HepG2 (cell line): ENCODE results near the gene USH2A. TPM values are rescaled to one million over a fixed set of nuclear protein-coding genes. Genes with fewer than 3 reads are reported as not detected.

Experiments used
- ATAC-seq: fragments of 200-7000 bp; cut with Tn5 transposase; 3 replicates; pipeline ENCODE4 v1.9.1; 2020; ENCODE audit warnings: mild to moderate bottlenecking, moderate library complexity
- BruUV-seq: library from RNA; stranded (reverse); fragments of 400-500 nt; replicated peaks from 2 replicates; lab custom pipeline; 2021; lab: Mats Ljungman, UMichigan
- CTCF ChIA-PET: fragments of 300-600 bp; formaldehyde crosslinking; extraction: SDS; loops from one replicate; lab custom pipeline; 2021; ENCODE audit warnings: low total read pairs, inconsistent platforms, low intra/inter-chr PET ratio; lab: Yijun Ruan, JAX
- POLR2A ChIA-PET: fragments of 350-600 bp; sonication (Branson Sonifier 250); formaldehyde crosslinking; loops from one replicate; lab custom pipeline; 2020; ENCODE audit warnings: antibody characterized with exemption, inconsistent platforms; lab: Yijun Ruan, JAX
- DNase-seq: peaks from one replicate; pipeline ENCODE4 v3.0.0-alpha.2; 2015; ENCODE audit warnings: low spot score
- FAIRE-seq: peaks from 3 replicates; lab custom pipeline; 2011; peaks lifted over from hg19 to GRCh38; lab: Jason Lieb, UNC
- H2AFZ ChIP-seq: one replicate; pipeline ENCODE4 v1.6.1; 2011; ENCODE audit warnings: low read length, inconsistent platforms
- H3K27ac ChIP-seq: fragments of 300-600 bp; 3 replicates; pipeline ENCODE4 v1.8.0; 2011; ENCODE audit warnings: mixed run types, mild to moderate bottlenecking, mixed read lengths, low read length, inconsistent platforms; ENCODE audit not compliant: insufficient read depth; ENCODE audit errors: extremely low read length
- H3K27me3 ChIP-seq, 2 experiments: fragments of 200-600 bp in 1 of 2; 2 replicates in 1 of 2; 3 replicates in 1 of 2; pipeline versions ENCODE4 v1.6.0 to v1.8.0; 2011; ENCODE audit warnings: low read length in 2 of 2, mild to moderate bottlenecking in 2 of 2, moderate library complexity in 2 of 2, inconsistent platforms in 1 of 2; ENCODE audit not compliant: insufficient read depth in 2 of 2, control insufficient read depth in 1 of 2
- H3K36me3 ChIP-seq, 2 experiments: fragments of 200-600 bp in 1 of 2; replicated peaks in 1 of 2; 2 replicates in 1 of 2; 3 replicates in 1 of 2; pipeline versions ENCODE4 v1.5.1 to v1.8.0; 2011; ENCODE audit warnings: low read length in 2 of 2, inconsistent platforms in 1 of 2; ENCODE audit not compliant: insufficient read depth in 2 of 2, control insufficient read depth in 1 of 2
- H3K4me1 ChIP-seq: 2 replicates; pipeline ENCODE4 v1.5.1; 2012; ENCODE audit warnings: low read length, inconsistent platforms; ENCODE audit not compliant: insufficient read depth
- H3K4me2 ChIP-seq: 2 replicates; pipeline ENCODE4 v1.6.0; 2011; ENCODE audit warnings: low read depth, low read length, inconsistent platforms
- H3K4me3 ChIP-seq, 3 experiments: fragments of 200-600 bp in 1 of 3; sonication (generic), shearing (Covaris generic) in 1 of 3; replicated peaks in 1 of 3; 2 replicates each; pipeline ENCODE4 v1.5.1; 2011 to 2016; ENCODE audit warnings: low read length in 3 of 3, inconsistent platforms in 2 of 3, low read depth in 2 of 3, mild to moderate bottlenecking in 2 of 3, control low read depth in 1 of 3, mixed read lengths in 1 of 3; ENCODE audit not compliant: insufficient read depth in 1 of 3
- H3K79me2 ChIP-seq: one replicate; pipeline ENCODE4 v1.6.1; 2011; ENCODE audit warnings: low read length, inconsistent platforms; ENCODE audit not compliant: insufficient read depth
- H3K9ac ChIP-seq: 2 replicates; pipeline ENCODE4 v1.6.0; 2011; ENCODE audit warnings: mild to moderate bottlenecking, low read depth, low read length, inconsistent platforms; ENCODE audit not compliant: insufficient read depth
- H3K9me3 ChIP-seq: 2 replicates; pipeline ENCODE4 v1.5.1; 2012; ENCODE audit warnings: mild to moderate bottlenecking, low read length
- H4K20me1 ChIP-seq: 2 replicates; pipeline ENCODE4 v1.6.0; 2011; ENCODE audit warnings: inconsistent platforms, mild to moderate bottlenecking, low read length, moderate library complexity; ENCODE audit not compliant: insufficient read depth
- BORCS8-MEF2B ChIP-seq: sonication (generic); formaldehyde crosslinking; IDR thresholded peaks from 2 replicates; pipeline ENCODE4 v1.8.0; 2022; ENCODE audit warnings: mild to moderate bottlenecking, missing genetic modification reagents
- DPF2 ChIP-seq: sonication (generic); formaldehyde crosslinking; IDR thresholded peaks from 2 replicates; pipeline ENCODE4 v1.4.0; 2020; ENCODE audit warnings: mild to moderate bottlenecking, low read depth, missing genetic modification reagents, borderline replicate concordance
- EHMT2 ChIP-seq: fragments of 200-600 bp; sonication (generic); IDR thresholded peaks from 2 replicates; pipeline ENCODE4 v1.7.0; 2017; ENCODE audit warnings: antibody characterized with exemption, low read depth, low read length, borderline replicate concordance
- KLF6 ChIP-seq: IDR thresholded peaks from 2 replicates; pipeline ENCODE4 v1.8.0; 2016; ENCODE audit warnings: missing biosample characterization, missing genetic modification reagents
- NCOR1 ChIP-seq: fragments of 200-600 bp; sonication (generic); IDR thresholded peaks from 2 replicates; pipeline ENCODE4 v1.7.0; 2017; ENCODE audit warnings: antibody characterized with exemption, low read length, borderline replicate concordance
- NFIB ChIP-seq: sonication (generic); formaldehyde crosslinking; IDR thresholded peaks from 2 replicates; pipeline ENCODE4 v1.9.0; 2021; ENCODE audit warnings: missing genetic modification reagents, mild to moderate bottlenecking, borderline replicate concordance
- SUZ12 ChIP-seq: fragments of 150-350 bp; IDR thresholded peaks from 2 replicates; pipeline ENCODE4 v1.6.1; 2014; ENCODE audit warnings: low read depth, low read length
- ZBTB10 ChIP-seq: sonication (generic); formaldehyde crosslinking; IDR thresholded peaks from 2 replicates; pipeline ENCODE4 v1.4.0; 2020; ENCODE audit warnings: missing genetic modification reagents, borderline replicate concordance
- ZBTB38 ChIP-seq: sonication (generic); formaldehyde crosslinking; IDR thresholded peaks from 2 replicates; pipeline ENCODE4 v1.5.1; 2020; ENCODE audit warnings: mild to moderate bottlenecking, missing genetic modification reagents
- ZNF124 ChIP-seq: sonication (generic); formaldehyde crosslinking; IDR thresholded peaks from 2 replicates; pipeline ENCODE4 v1.4.0; 2020; ENCODE audit warnings: missing genetic modification reagents
- ZNF674 ChIP-seq: sonication (generic); formaldehyde crosslinking; IDR thresholded peaks from 2 replicates; pipeline ENCODE4 v1.5.0; 2020; ENCODE audit warnings: low read depth, mild to moderate bottlenecking, missing genetic modification reagents
- ZNF777 ChIP-seq: sonication (generic); formaldehyde crosslinking; IDR thresholded peaks from 2 replicates; pipeline ENCODE4 v1.4.0; 2020; ENCODE audit warnings: missing genetic modification reagents
- ZSCAN5A ChIP-seq: sonication (generic); formaldehyde crosslinking; IDR thresholded peaks from 2 replicates; pipeline ENCODE4 v1.8.0; 2022; ENCODE audit warnings: mild to moderate bottlenecking, missing genetic modification reagents, borderline replicate concordance
- WGBS: methylation state at CpG from one replicate; pipeline ENCODE4 v1.1.6; 2017; ENCODE audit warnings: low lambda C conversion rate; 5-methylcytosine and 5-hydroxymethylcytosine counted together
- in situ Hi-C: cut with HindIII; loops from 2 replicates; pipeline ENCODE4 v1.10.0; 2017; ENCODE audit warnings: low pct_unique_long_range_greater_than_20kb; ENCODE audit not compliant: extremely low pct_ligation_motif_present
- intact Hi-C: fragments of 100-400 bp; cut with micrococcal nuclease; formaldehyde crosslinking; loops from one replicate; pipeline ENCODE4 v1.10.0; 2022; ENCODE audit not compliant: unreplicated experiment
- polyA plus RNA-seq, 8 experiments: library from polyadenylated mRNA; depleted of rRNA in 3 of 8; stranded (reverse) in 7 of 8; unstranded in 1 of 8; fragments of >200 nt; fragmentation: Illumina TruSeq in 4 of 8; extraction: Trizol in 4 of 8; gene quantifications; 2 replicates each; pipeline versions ENCODE4 v1.2.1 to v1.2.3, GENCODE V29; 2011 to 2016; ENCODE audit warnings: low read depth in 4 of 8, missing spikeins in 1 of 8, mixed read lengths in 1 of 8; ENCODE audit not compliant: insufficient read depth in 1 of 8
- total RNA-seq, 5 experiments: library from RNA; depleted of rRNA; stranded (reverse); fragments of >200 nt; fragmentation: Illumina TruSeq; extraction: Trizol; gene quantifications; 2 replicates each; pipeline ENCODE4 v1.2.3, GENCODE V29; 2016; ENCODE audit warnings: low read depth in 1 of 5
- TF ChIP-seq, protein P1 (sequence below): IDR thresholded peaks from 2 replicates; pipeline ENCODE4 v1.6.1; 2016; ENCODE audit warnings: low read depth, borderline replicate concordance
- TF ChIP-seq, protein P2 (sequence below): IDR thresholded peaks from 2 replicates; pipeline ENCODE4 v1.6.1; 2016; ENCODE audit warnings: missing compliant biosample characterization, missing genetic modification reagents, borderline replicate concordance
- TF ChIP-seq, protein P3 (sequence below): sonication (generic); formaldehyde crosslinking; IDR thresholded peaks from 2 replicates; pipeline ENCODE4 v1.4.0; 2020; ENCODE audit warnings: missing genetic modification reagents, borderline replicate concordance

The USH2A gene
- total and polyA plus RNA-seq, 2 of the 13 experiments (the other 11 are each of a cell fraction or from before 2014, with no cell fraction given), result 0.02 TPM; not detected in 1

DNA sequence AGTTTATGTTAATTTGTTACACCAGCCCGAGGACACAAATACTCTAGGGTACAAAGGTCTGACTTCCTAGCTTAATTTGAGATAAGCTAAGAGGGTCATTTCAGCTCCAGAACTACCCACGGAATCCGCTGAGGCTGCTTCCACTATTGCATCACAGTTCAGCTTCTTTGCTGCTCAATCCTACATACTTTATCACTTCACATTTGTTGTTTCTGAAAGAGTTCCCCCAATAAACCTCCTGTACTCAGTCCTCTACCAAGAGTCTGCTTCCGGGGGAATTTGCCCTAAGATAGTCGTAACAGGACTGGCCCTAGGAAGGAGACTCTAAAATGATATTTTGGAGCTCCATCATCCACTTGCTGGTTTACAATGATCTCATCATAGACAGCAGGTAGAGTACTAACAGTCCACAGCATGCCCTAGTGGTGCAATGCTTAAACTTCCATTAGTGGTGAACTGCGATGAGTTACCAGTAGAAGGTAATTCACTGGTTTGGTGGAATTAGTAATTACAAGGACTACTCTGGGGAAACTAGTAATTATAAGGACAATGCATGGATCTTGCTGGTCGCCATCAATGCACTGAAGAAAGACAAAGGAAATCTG lies 229.3 kb downstream of the USH2A start (continued):
- no peak for TF ChIP-seq NFIB (CRISPR knock-in tag)

DNA sequence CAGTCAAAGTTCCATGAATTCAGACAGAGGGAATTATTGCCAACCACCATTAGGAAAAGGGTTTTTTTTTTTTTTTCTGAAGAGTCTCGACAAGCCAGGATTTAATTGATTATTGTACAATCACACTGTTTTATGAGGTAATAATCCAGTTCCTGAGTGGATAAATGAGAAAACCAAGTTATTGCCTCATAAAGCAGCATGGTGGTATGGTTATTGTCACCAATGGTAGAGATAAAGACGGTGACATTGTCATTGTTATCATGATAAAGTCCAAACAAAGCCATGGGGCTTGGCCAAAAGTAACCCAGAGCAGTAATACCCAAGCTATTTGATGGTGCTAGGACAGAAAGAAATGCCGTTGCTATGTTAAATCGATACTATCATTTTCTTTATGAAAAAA lies 232.8 kb downstream of the USH2A start:
- BruUV-seq, result no TSS peak

More for the DNA sequence above, 232.8 kb downstream of the USH2A start:
- CTCF ChIA-PET, result no interaction called here
- POLR2A ChIA-PET, result no interaction called here
- H2AFZ ChIP-seq, result no peak overlapping the region
- H3K4me1 ChIP-seq, result no peaks in the 10 kb centered on the region
- DNase-seq, result no peak
- H3K27me3 ChIP-seq, result no peaks in the 10 kb centered on the region
- H3K9me3 ChIP-seq, result no peaks in the 10 kb centered on the region
- no peaks in the 10 kb centered on the region for H4K20me1 ChIP-seq
- no peak for ATAC-seq
- 14% methylated on average over 4 of the region's 4 CpGs for WGBS
- in situ Hi-C loops (no loop called here), intact Hi-C loops (loop anchor here (10.0 kb wide), 1 partner anchor 1404 kb away; no protein-coding TSS in a partner anchor)
- TF ChIP-seq, protein P1, sequence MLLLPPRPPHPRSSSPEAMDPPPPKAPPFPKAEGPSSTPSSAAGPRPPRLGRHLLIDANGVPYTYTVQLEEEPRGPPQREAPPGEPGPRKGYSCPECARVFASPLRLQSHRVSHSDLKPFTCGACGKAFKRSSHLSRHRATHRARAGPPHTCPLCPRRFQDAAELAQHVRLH, result no peak
- TF ChIP-seq BORCS8-MEF2B (CRISPR knock-in tag), result no peak
- TF ChIP-seq ZBTB38 (CRISPR knock-in tag), result no peak
- no peak for TF ChIP-seq ZNF777 (CRISPR knock-in tag)
- TF ChIP-seq EHMT2, result no peak
- TF ChIP-seq, protein P2, sequence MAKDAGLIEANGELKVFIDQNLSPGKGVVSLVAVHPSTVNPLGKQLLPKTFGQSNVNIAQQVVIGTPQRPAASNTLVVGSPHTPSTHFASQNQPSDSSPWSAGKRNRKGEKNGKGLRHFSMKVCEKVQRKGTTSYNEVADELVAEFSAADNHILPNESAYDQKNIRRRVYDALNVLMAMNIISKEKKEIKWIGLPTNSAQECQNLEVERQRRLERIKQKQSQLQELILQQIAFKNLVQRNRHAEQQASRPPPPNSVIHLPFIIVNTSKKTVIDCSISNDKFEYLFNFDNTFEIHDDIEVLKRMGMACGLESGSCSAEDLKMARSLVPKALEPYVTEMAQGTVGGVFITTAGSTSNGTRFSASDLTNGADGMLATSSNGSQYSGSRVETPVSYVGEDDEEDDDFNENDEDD (CRISPR knock-in tag), result no peak
- TF ChIP-seq ZBTB10, result no peak
- TF ChIP-seq ZNF124 (CRISPR knock-in tag), result no peak
- TF ChIP-seq NCOR1, result no peak
- TF ChIP-seq ZSCAN5A (CRISPR knock-in tag), result no peak
- TF ChIP-seq SUZ12, result no peak
- TF ChIP-seq, protein P3, sequence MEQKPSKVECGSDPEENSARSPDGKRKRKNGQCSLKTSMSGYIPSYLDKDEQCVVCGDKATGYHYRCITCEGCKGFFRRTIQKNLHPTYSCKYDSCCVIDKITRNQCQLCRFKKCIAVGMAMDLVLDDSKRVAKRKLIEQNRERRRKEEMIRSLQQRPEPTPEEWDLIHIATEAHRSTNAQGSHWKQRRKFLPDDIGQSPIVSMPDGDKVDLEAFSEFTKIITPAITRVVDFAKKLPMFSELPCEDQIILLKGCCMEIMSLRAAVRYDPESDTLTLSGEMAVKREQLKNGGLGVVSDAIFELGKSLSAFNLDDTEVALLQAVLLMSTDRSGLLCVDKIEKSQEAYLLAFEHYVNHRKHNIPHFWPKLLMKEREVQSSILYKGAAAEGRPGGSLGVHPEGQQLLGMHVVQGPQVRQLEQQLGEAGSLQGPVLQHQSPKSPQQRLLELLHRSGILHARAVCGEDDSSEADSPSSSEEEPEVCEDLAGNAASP (CRISPR knock-in tag), result no peak
- TF ChIP-seq DPF2 (CRISPR knock-in tag), result no peak
- TF ChIP-seq ZNF674 (CRISPR knock-in tag), result no peak
- TF ChIP-seq KLF6, result no peak
- H3K36me3 ChIP-seq, result no peaks in the 10 kb centered on the region
- no peak overlapping the region for H3K27ac ChIP-seq
- FAIRE-seq, result no peak
- no peak overlapping the region for H3K4me2 ChIP-seq
- no peak overlapping the region for H3K9ac ChIP-seq
- H3K79me2 ChIP-seq, result no peaks in the 10 kb centered on the region
- no peak overlapping the region for H3K4me3 ChIP-seq
